Nephron (organoid): ENCODE measurements around the gene ENTPD8.

ENCODE experiments used
- H3K27ac Mint-ChIP-seq, 3 experiments: 2 replicates each; pipeline ENCODE4 v1.8.0; 2020; ENCODE audit warnings: mixed read lengths in 3 of 3, mild to moderate bottlenecking in 2 of 3, moderate library complexity in 1 of 3
- H3K27me3 Mint-ChIP-seq: 2 replicates; pipeline ENCODE4 v1.8.0; 2021; ENCODE audit warnings: low read depth, mild to moderate bottlenecking, moderate library complexity, mixed read lengths
- H3K36me3 Mint-ChIP-seq: 2 replicates; pipeline ENCODE4 v1.8.0; 2020; ENCODE audit warnings: low read depth, mixed read lengths
- H3K4me1 Mint-ChIP-seq: 2 replicates; pipeline ENCODE4 v1.8.0; 2020; ENCODE audit warnings: mixed read lengths
- H3K4me3 Mint-ChIP-seq, 3 experiments: 2 replicates each; pipeline ENCODE4 v1.8.0; 2020; ENCODE audit warnings: mild to moderate bottlenecking in 3 of 3, mixed read lengths in 3 of 3, moderate library complexity in 2 of 3
- H3K9me3 Mint-ChIP-seq: 2 replicates; pipeline ENCODE4 v1.8.0; 2020; ENCODE audit warnings: mixed read lengths
- TF ChIP-seq, protein P1 (sequence below), 3 experiments: fragments of 200-600 bp; sonication (generic); IDR thresholded peaks; one replicate each; pipeline ENCODE4 v1.5.0; 2021; ENCODE audit warnings: antibody characterized with exemption in 3 of 3; ENCODE audit not compliant: unreplicated experiment in 3 of 3

ENTPD8 gene

GRCh38 chr9:137433349-137433915 lies 7.7 kb downstream of the ENTPD8 start:
- no peaks in the 10 kb centered on the region for H3K9me3 Mint-ChIP-seq
- H3K4me3 Mint-ChIP-seq: no peak overlapping the region
- no peaks in the 10 kb centered on the region for H3K27me3 Mint-ChIP-seq
- H3K36me3 Mint-ChIP-seq: no peaks in the 10 kb centered on the region
- no peak overlapping the region for H3K27ac Mint-ChIP-seq
- TF ChIP-seq, protein P1, sequence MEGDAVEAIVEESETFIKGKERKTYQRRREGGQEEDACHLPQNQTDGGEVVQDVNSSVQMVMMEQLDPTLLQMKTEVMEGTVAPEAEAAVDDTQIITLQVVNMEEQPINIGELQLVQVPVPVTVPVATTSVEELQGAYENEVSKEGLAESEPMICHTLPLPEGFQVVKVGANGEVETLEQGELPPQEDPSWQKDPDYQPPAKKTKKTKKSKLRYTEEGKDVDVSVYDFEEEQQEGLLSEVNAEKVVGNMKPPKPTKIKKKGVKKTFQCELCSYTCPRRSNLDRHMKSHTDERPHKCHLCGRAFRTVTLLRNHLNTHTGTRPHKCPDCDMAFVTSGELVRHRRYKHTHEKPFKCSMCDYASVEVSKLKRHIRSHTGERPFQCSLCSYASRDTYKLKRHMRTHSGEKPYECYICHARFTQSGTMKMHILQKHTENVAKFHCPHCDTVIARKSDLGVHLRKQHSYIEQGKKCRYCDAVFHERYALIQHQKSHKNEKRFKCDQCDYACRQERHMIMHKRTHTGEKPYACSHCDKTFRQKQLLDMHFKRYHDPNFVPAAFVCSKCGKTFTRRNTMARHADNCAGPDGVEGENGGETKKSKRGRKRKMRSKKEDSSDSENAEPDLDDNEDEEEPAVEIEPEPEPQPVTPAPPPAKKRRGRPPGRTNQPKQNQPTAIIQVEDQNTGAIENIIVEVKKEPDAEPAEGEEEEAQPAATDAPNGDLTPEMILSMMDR (IDR thresholded peaks at IDR 0.05; ENCODE audit: unreplicated experiment in 3 of 3): no peak
- H3K4me1 Mint-ChIP-seq: no peaks in the 10 kb centered on the region

GRCh38 chr9:137432687-137433348 lies 8.3 kb downstream of the ENTPD8 start:
- H3K9me3 Mint-ChIP-seq: no peaks in the 10 kb centered on the region
- H3K27ac Mint-ChIP-seq: no peak overlapping the region
- no peaks in the 10 kb centered on the region for H3K27me3 Mint-ChIP-seq
- no peaks in the 10 kb centered on the region for H3K36me3 Mint-ChIP-seq
- TF ChIP-seq, protein P1 (IDR thresholded peaks at IDR 0.05; ENCODE audit: unreplicated experiment in 3 of 3): no peak
- H3K4me3 Mint-ChIP-seq: no peak overlapping the region
- H3K4me1 Mint-ChIP-seq: no peaks in the 10 kb centered on the region

- Mint-ChIP-seq H3K4me3 (no peak overlapping the region), H3K27me3 (no peaks in the 10 kb centered on the region), H3K4me1 (no peaks in the 10 kb centered on the region), H3K9me3 (no peaks in the 10 kb centered on the region), H3K27ac (no peak overlapping the region), H3K36me3 (no peaks in the 10 kb centered on the region)
- TF ChIP-seq, protein P1 (IDR thresholded peaks at IDR 0.05; ENCODE audit: unreplicated experiment in 3 of 3): no peak
These were observed 9.7 kb downstream of the ENTPD8 start for GRCh38 chr9:137431416-137431931.

DNA sequence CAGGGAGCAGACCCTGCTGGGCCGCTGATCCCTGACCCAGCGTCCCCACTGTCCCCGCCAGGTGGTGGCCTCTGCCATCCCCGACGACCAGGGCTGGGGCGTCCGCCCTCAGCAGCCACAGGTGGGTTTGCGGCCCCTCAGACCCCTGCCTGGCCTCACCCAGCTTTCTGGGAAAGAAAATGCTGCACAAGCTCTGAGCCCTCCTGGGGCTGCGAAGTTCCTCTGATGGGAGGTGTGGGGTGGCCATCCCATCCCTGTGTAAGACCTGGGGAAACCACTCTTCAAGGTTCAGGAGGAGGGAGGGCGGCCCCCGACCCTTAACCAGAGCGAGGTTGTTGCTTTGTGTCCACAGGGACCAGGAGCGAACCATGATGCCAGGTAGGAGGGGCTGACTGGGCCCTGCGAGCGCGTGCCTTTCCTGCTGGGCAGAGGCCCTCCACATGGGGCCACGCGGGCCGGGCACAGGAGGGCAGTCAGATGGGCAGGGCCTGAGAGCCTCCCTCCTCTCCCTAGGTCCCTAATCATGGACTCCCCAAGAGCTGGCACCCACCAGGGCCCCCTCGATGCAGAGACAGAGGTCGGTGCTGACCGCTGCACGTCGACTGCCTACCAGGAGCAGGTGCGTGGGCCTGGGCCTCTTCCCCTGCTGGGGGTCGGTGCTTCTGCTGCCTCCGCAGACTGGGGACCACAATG lies 10.3 kb downstream of the ENTPD8 start:
- Mint-ChIP-seq H3K9me3 (no peaks in the 10 kb centered on the region), H3K27ac (no peak overlapping the region), H3K4me1 (no peaks in the 10 kb centered on the region), H3K4me3 (no peak overlapping the region), H3K27me3 (no peaks in the 10 kb centered on the region), H3K36me3 (no peaks in the 10 kb centered on the region)
- TF ChIP-seq, protein P1 (IDR thresholded peaks at IDR 0.05; ENCODE audit: unreplicated experiment in 3 of 3): no peak

DNA sequence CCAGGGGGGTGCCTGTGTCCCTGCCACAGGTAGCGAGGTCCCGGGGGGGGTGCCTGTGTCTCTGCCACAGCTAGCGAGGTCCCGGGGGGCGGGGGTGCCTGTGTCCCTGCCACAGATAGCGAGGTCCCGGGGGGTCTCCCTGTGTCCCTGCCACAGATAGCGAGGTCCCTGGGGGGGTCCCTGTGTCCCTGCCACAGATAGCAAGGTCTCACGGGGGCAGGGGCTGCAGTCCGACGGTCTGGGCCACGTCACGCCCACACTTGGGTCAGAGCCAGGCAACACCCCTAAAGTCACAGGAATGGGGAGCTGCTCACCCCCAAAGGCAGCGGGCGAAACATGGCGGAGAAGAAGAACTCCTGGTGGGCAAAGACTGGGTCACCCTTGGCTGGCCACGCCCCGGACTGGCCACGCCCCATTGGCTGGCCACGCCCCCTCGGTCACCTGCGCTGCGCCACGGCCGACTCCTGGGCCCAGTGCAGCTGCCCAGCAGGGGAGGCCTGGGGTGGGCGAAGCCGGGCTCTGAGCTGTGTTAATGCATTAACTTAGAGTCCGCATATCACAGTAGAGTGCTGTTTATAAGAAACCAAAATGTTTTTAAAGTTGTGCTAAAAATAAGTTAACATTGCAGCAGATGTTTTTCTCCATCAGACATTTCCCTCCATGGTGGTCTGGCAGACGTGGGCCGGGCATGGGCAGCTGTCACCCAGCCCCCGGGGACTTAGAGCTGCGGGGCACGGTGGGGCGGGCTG lies 11.0 kb downstream of the ENTPD8 start:
- TF ChIP-seq, protein P1 (IDR thresholded peaks at IDR 0.05; ENCODE audit: unreplicated experiment in 3 of 3): no peak
- Mint-ChIP-seq H3K4me1 (no peaks in the 10 kb centered on the region), H3K9me3 (no peaks in the 10 kb centered on the region), H3K27me3 (no peaks in the 10 kb centered on the region), H3K27ac (no peak overlapping the region), H3K4me3 (no peak overlapping the region), H3K36me3 (no peaks in the 10 kb centered on the region)
